AG20443 (cell line): ENCODE measurements around the gene SPAG16.

Experiments used
- DNase-seq: peaks from one replicate; pipeline ENCODE4 v3.0.0; 2012; ENCODE audit warnings: low spot score, mixed read lengths

Gene SPAG16

GRCh38 chr2:213284105-213285090 is at the start of gene SPAG16:
Gene SPAG16 (plus strand): TSS chr2:213284464.
- peak; percentile 99 for DNase-seq

GRCh38 chr2:213234641-213235040 is 49.6 kb upstream of the SPAG16 start:
- no peak for DNase-seq

- no peak for DNase-seq
Observed at GRCh38 chr2:213235741-213236140, 48.5 kb upstream of the SPAG16 start.

- DNase-seq: no peak
Observed at GRCh38 chr2:213237251-213237650, 47.0 kb upstream of the SPAG16 start.

- DNase-seq: no peak
Observed at GRCh38 chr2:213237787-213238186, 46.5 kb upstream of the SPAG16 start.

GRCh38 chr2:213238753-213239495 is 45.3 kb upstream of the SPAG16 start:
- peak; percentile 63 for DNase-seq

GRCh38 chr2:213241817-213242216 is 42.4 kb upstream of the SPAG16 start:
- no peak for DNase-seq

GRCh38 chr2:213242653-213243052 is 41.6 kb upstream of the SPAG16 start:
- DNase-seq: no peak

- DNase-seq: no peak
Observed at GRCh38 chr2:213243189-213244044, 40.8 kb upstream of the SPAG16 start.

- peak; percentile 9 for DNase-seq
Observed at GRCh38 chr2:213246497-213247281, 37.6 kb upstream of the SPAG16 start.

GRCh38 chr2:213247566-213247965 is 36.7 kb upstream of the SPAG16 start:
- no peak for DNase-seq

- no peak for DNase-seq
Observed at GRCh38 chr2:213248637-213249036, 35.6 kb upstream of the SPAG16 start.

- no peak for DNase-seq
Observed at GRCh38 chr2:213249502-213249901, 34.8 kb upstream of the SPAG16 start.

- DNase-seq: peak; percentile 58
Observed at GRCh38 chr2:213251618-213252017, 32.6 kb upstream of the SPAG16 start.

GRCh38 chr2:213252206-213252605 is 32.1 kb upstream of the SPAG16 start:
- DNase-seq: no peak

- DNase-seq: no peak
Observed at GRCh38 chr2:213253162-213253561, 31.1 kb upstream of the SPAG16 start.

- DNase-seq: no peak
Observed at GRCh38 chr2:213259266-213259665, 25.0 kb upstream of the SPAG16 start.

GRCh38 chr2:213261237-213261636 is 23.0 kb upstream of the SPAG16 start:
- DNase-seq: no peak

- peak; percentile 8 for DNase-seq
Observed at GRCh38 chr2:213261715-213262114, 22.5 kb upstream of the SPAG16 start.

GRCh38 chr2:213265679-213266078 is 18.6 kb upstream of the SPAG16 start:
- DNase-seq: no peak

GRCh38 chr2:213266421-213266820 is 17.8 kb upstream of the SPAG16 start:
- no peak for DNase-seq
